GM23248 (cell line): ENCODE results near the gene SPTSSA. TPM values are rescaled to one million over a fixed set of nuclear protein-coding genes. Genes with fewer than 3 reads are reported as not detected.

Experiments
- DNase-seq: peaks from one replicate; pipeline ENCODE4 v3.0.0-alpha.2; 2015
- H2AFZ ChIP-seq: fragments of 200-600 bp; sonication (generic); 2 replicates; pipeline ENCODE4 v1.6.1; 2016; ENCODE audit warnings: antibody characterized with exemption
- H3F3A ChIP-seq: fragments of 200-600 bp; sonication (generic); 2 replicates; pipeline ENCODE4 v1.6.1; 2016; ENCODE audit warnings: mild to moderate bottlenecking, antibody characterized with exemption, mixed run types; ENCODE audit not compliant: insufficient read depth
- H3K27ac ChIP-seq: fragments of 200-600 bp; sonication (generic); 2 replicates; pipeline ENCODE4 v1.5.1; 2016; ENCODE audit warnings: mild to moderate bottlenecking
- H3K27me3 ChIP-seq: fragments of 200-600 bp; sonication (generic); replicated peaks from 2 replicates; pipeline ENCODE4 v1.6.1; 2016; ENCODE audit warnings: mild to moderate bottlenecking; ENCODE audit not compliant: insufficient read depth
- H3K36me3 ChIP-seq: fragments of 200-600 bp; sonication (generic); 2 replicates; pipeline ENCODE4 v1.6.1; 2016; ENCODE audit warnings: low read depth, mild to moderate bottlenecking
- H3K4me1 ChIP-seq: fragments of 200-600 bp; sonication (generic); 2 replicates; pipeline ENCODE4 v1.6.1; 2016; ENCODE audit warnings: mild to moderate bottlenecking; ENCODE audit not compliant: insufficient read depth
- H3K4me2 ChIP-seq: fragments of 200-600 bp; sonication (generic); one replicate; pipeline ENCODE4 v1.6.1; 2016; ENCODE audit warnings: mild to moderate bottlenecking; ENCODE audit not compliant: unreplicated experiment
- H3K4me3 ChIP-seq: fragments of 200-600 bp; sonication (generic); 2 replicates; pipeline ENCODE4 v1.5.1; 2016; ENCODE audit warnings: mild to moderate bottlenecking
- H3K79me2 ChIP-seq: fragments of 200-600 bp; sonication (generic); 2 replicates; pipeline ENCODE4 v1.6.1; 2016; ENCODE audit warnings: mild to moderate bottlenecking; ENCODE audit not compliant: insufficient read depth
- H3K9ac ChIP-seq: fragments of 200-600 bp; sonication (generic); 2 replicates; pipeline ENCODE4 v1.6.1; 2016; ENCODE audit warnings: mild to moderate bottlenecking
- H3K9me2 ChIP-seq: fragments of 200-600 bp; sonication (generic); 2 replicates; pipeline ENCODE4 v1.6.1; 2016; ENCODE audit warnings: mixed run types, mild to moderate bottlenecking, moderate library complexity; ENCODE audit not compliant: insufficient read depth
- H3K9me3 ChIP-seq: fragments of 200-600 bp; sonication (generic); one replicate; pipeline ENCODE4 v1.6.1; 2017; ENCODE audit warnings: low read depth
- H4K20me1 ChIP-seq: fragments of 200-600 bp; sonication (generic); 2 replicates; pipeline ENCODE4 v1.6.0; 2016; ENCODE audit not compliant: insufficient read depth
- EZH2 ChIP-seq: fragments of 200-600 bp; sonication (generic); IDR thresholded peaks from 2 replicates; pipeline ENCODE4 v1.6.1; 2018; ENCODE audit warnings: antibody characterized with exemption, mild to moderate bottlenecking; ENCODE audit not compliant: insufficient read depth, poor library complexity, severe bottlenecking
- EZH2phosphoT487 ChIP-seq: fragments of 200-600 bp; sonication (generic); IDR thresholded peaks from 2 replicates; pipeline ENCODE4 v1.6.1; 2018; ENCODE audit warnings: antibody characterized with exemption, moderate library complexity, mild to moderate bottlenecking, low read depth; ENCODE audit not compliant: insufficient read depth
- WGBS, 2 experiments: methylation state at CpG; one replicate each; pipeline ENCODE4 v1.1.6; 2015 to 2017; ENCODE audit warnings: low lambda C conversion rate in 2 of 2, low coverage in 1 of 2; ENCODE audit errors: missing lambda C conversion rate in 2 of 2; 5-methylcytosine and 5-hydroxymethylcytosine counted together
- in situ Hi-C: fragments of 300-500 bp; cut with MboI; formaldehyde crosslinking; loops from 2 replicates; pipeline ENCODE4 v1.15.0; 2020
- polyA plus RNA-seq: library from polyadenylated mRNA; unstranded; fragments of >200 nt; fragmentation: Nextera tagmentation; extraction: Ambion mirVana; gene quantifications from 2 replicates; pipeline ENCODE4 v1.2.1, GENCODE V29; 2016
- total RNA-seq: library from RNA; depleted of rRNA; stranded (reverse); fragments of >200 nt; shearing (Covaris generic); gene quantifications from 2 replicates; pipeline ENCODE4 v1.2.3, GENCODE V29; 2014

Gene SPTSSA
- total and polyA plus RNA-seq, 2 experiments from 2014 or later = 13.5 to 19.0 TPM

DNA sequence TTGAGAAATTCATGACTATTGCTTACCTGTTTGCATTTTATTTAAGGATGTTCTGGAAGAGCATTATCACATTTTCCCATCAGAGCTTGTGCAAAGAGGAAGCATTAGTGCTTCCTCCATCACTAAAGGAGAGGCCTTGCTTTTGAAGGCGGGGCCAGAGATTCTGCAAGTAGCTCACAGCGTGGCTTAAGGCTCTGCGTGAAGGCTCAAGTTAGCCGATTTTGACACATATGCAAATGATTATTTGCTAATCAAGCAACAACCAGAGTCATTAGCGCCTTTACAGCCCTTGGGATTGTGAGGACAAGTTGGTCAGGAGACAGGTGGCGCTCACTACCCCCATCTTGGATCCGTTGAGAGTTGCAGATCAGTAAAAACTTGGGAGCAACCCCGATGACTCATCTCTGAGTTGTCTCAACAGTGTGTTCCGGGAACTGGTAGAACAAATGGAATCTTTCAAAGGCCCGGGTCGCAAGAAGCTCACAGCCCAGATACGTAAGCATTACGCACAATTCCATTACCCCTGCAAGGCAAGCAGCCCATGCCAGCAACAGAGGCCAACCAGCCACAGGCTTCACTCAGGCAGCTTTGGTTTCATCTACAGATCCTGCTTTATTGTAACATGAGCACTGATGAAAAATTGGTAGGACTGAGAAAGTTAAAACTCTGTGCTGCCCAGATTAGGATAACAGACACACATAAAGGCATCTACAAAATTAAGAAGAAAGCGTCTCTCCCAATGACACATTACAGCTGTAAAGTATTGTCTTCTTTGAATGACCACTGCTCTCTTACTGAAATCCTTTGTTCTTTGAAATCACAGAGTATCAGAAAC is 34.9 kb upstream of the SPTSSA start:
- in situ Hi-C loops = no loop called here
- H3F3A ChIP-seq = peaks cover 22% of the 10 kb centered on the region
- H3K79me2 ChIP-seq = no peaks in the 10 kb centered on the region
- H3K4me3 ChIP-seq = peak overlapping the region; percentile 54
- no peaks in the 10 kb centered on the region for H3K9me2 ChIP-seq
- WGBS, 2 experiments = 2 to 3% methylated on average over 14 of the region's 14 CpGs
- no peaks in the 10 kb centered on the region for H4K20me1 ChIP-seq
- TF ChIP-seq EZH2phosphoT487 = no peak
- no peak for TF ChIP-seq EZH2
- no peaks in the 10 kb centered on the region for H3K36me3 ChIP-seq
- H2AFZ ChIP-seq = peak overlapping the region; percentile 80
- DNase-seq = peak; percentile 99
- peaks cover 17% of the 10 kb centered on the region for H3K4me1 ChIP-seq
- no peaks in the 10 kb centered on the region for H3K27me3 ChIP-seq
- no peaks in the 10 kb centered on the region for H3K9me3 ChIP-seq
- H3K27ac ChIP-seq = peak overlapping the region; percentile 96
- peak overlapping the region; percentile 59 for H3K4me2 ChIP-seq
- peak overlapping the region; percentile 80 for H3K9ac ChIP-seq

GRCh38 chr14:34496007-34496678 is 34.1 kb upstream of the SPTSSA start:
- H3F3A ChIP-seq = peaks cover 17% of the 10 kb centered on the region
- TF ChIP-seq EZH2phosphoT487 (no peak), EZH2 (no peak)
- no peaks in the 10 kb centered on the region for H3K27me3 ChIP-seq
- no peaks in the 10 kb centered on the region for H3K9me3 ChIP-seq
- H3K9me2 ChIP-seq = no peaks in the 10 kb centered on the region
- in situ Hi-C loops = no loop called here
- peak overlapping the region; percentile 96 for H3K27ac ChIP-seq
- no peaks in the 10 kb centered on the region for H3K36me3 ChIP-seq
- H3K9ac ChIP-seq = no peak overlapping the region
- peak overlapping the region; percentile 80 for H2AFZ ChIP-seq
- no peaks in the 10 kb centered on the region for H3K79me2 ChIP-seq
- DNase-seq = peak; percentile 18
- no peaks in the 10 kb centered on the region for H4K20me1 ChIP-seq
- WGBS, 2 experiments = 53 to 59% methylated on average over 11 of the region's 11 CpGs
- H3K4me2 ChIP-seq = peak overlapping the region; percentile 59
- no peak overlapping the region for H3K4me3 ChIP-seq
- peaks cover 18% of the 10 kb centered on the region for H3K4me1 ChIP-seq

DNA sequence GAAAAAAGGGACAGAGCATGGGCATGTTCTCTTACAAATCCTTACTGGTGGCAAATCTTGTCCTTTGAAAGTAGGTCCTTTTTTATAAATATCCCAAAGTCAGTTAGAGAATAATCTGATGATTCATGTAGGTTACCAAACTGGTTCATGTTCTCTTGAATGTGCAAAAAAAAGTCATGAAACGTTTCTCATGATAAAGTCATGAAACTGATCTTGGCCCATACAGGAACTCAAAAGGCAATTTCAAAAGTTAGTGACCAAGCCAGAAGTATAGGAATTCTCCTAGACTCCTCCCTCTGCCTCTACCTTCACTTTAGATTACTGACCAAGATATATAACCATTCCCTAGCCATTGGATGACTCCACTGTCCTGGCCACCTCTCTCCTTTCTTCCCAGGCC is 27.3 kb upstream of the SPTSSA start:
- in situ Hi-C loops = no loop called here
- peaks cover 7% of the 10 kb centered on the region; the same call in 1 of the 2 replicates for H3K4me1 ChIP-seq
- H3K9ac ChIP-seq = no peak overlapping the region
- TF ChIP-seq EZH2phosphoT487 (no peak), EZH2 (no peak)
- no peaks in the 10 kb centered on the region for H3K9me3 ChIP-seq
- 3 to 6% methylated on average over 1 of the region's 1 CpG for WGBS, 2 experiments
- no peaks in the 10 kb centered on the region for H3K9me2 ChIP-seq
- no peaks in the 10 kb centered on the region for H3K27me3 ChIP-seq
- H3K4me2 ChIP-seq = no peak overlapping the region
- no peaks in the 10 kb centered on the region for H3K36me3 ChIP-seq
- H2AFZ ChIP-seq = no peak overlapping the region
- DNase-seq = peak; percentile 50
- H3F3A ChIP-seq = peaks cover 4% of the 10 kb centered on the region; the same call in 1 of the 2 replicates
- no peaks in the 10 kb centered on the region for H4K20me1 ChIP-seq
- no peak overlapping the region for H3K4me3 ChIP-seq
- H3K79me2 ChIP-seq = no peaks in the 10 kb centered on the region
- H3K27ac ChIP-seq = no peak overlapping the region

GRCh38 chr14:34488528-34488927 is 26.5 kb upstream of the SPTSSA start:
- Histone ChIP-seq H3K36me3 (no peaks in the 10 kb centered on the region), H3K79me2 (no peaks in the 10 kb centered on the region), H3K4me3 (no peak overlapping the region), H3F3A (peaks cover 4% of the 10 kb centered on the region; the same call in 1 of the 2 replicates), H3K27me3 (no peaks in the 10 kb centered on the region), H3K9me3 (no peaks in the 10 kb centered on the region), H3K27ac (no peak overlapping the region), H3K4me2 (no peak overlapping the region), H2AFZ (no peak overlapping the region), H3K9ac (no peak overlapping the region), H4K20me1 (no peaks in the 10 kb centered on the region), H3K9me2 (no peaks in the 10 kb centered on the region), H3K4me1 (peaks cover 7% of the 10 kb centered on the region; the same call in 1 of the 2 replicates)
- TF ChIP-seq EZH2phosphoT487 (no peak), EZH2 (no peak)
- in situ Hi-C loops = no loop called here
- DNase-seq = no peak
- 87 to 96% methylated on average over 7 of the region's 7 CpGs for WGBS, 2 experiments
